Stimulated activated CD8-positive, alpha-beta memory T cell treated with anti-CD3 and anti-CD28 coated beads, Interleukin-2, amount 100 ng/mL, for 48 hours (primary cell): ENCODE measurements around the gene ME1.
"Not testable (repeated sequence)": the region's sequence is repeated elsewhere in the genome, so short reads cannot be mapped to it uniquely, and the experiment has no call there.

Experiments used
- DNase-seq, 2 donors: peaks; one replicate each; pipeline ENCODE4 v3.0.0-alpha.2; 2020; ENCODE audit warnings: low read depth in 2 of 2

ME1 gene

GRCh38 chr6:83354747-83355146 lies 76.1 kb downstream of the ME1 start:
- no peak for DNase-seq

- no peak for DNase-seq
Measured at GRCh38 chr6:83352424-83353061, 78.3 kb downstream of the ME1 start.

GRCh38 chr6:83343121-83343520 lies 87.7 kb downstream of the ME1 start:
- no peak for DNase-seq

DNA sequence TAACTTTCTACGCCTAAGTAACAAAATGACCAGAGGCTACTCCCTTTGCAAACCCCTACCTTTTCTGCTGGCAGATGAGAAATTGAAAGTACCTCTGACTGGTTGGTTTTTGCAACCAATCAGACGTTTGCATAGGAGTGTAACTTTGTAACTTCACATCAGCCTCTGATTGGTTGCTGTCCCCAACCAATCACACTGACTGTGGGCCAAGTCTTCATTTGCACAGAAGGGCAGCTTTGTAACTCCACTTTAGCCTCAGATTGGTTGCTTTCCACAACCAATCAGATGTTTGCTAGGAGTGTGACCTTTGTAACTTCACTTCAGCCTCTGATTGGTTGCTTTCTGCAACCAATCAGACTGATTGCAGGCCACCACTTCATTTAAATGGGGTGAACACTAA lies 89.1 kb downstream of the ME1 start:
- DNase-seq, result no peak

DNA sequence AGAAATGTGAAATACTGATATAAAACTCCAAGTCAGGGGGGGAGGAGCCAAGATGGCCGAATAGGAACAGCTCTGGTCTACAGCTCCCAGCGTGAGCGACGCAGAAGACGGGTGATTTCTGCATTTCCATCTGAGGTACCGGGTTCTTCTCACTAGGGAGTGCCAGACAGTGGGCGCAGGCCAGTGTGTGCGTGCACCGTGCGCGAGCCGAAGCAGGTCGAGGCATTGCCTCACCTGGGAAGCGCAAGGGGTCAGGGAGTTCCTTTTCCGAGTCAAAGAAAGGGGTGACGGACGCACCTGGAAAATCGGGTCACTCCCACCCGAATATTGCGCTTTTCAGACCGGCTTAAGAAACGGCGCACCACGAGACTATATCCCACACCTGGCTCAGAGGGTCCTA lies 96.9 kb downstream of the ME1 start:
- DNase-seq, result not testable (repeated sequence)

GRCh38 chr6:83333500-83333899 lies 97.4 kb downstream of the ME1 start:
- DNase-seq, result no peak

DNA sequence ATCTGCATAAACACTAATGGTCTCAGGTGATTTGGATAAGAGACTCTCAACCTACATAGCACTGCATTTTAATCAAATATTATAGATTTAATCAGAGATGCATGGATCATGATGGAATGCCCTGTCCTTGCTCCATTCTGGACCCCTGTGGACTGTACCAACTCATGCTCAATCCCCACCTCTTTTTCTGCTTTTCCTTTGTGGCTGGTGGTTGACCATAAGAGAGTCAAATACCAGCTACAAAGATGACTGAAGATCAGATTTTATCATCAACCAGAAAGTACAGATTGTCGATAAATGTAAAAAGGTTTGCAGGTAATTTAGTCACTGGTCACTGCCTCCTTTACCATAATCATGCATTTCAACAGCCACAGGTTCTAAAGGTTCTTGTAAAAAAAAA lies 116.2 kb downstream of the ME1 start:
- DNase-seq, result no peak

GRCh38 chr6:83313882-83314281 lies 117.0 kb downstream of the ME1 start:
- no peak for DNase-seq

DNA sequence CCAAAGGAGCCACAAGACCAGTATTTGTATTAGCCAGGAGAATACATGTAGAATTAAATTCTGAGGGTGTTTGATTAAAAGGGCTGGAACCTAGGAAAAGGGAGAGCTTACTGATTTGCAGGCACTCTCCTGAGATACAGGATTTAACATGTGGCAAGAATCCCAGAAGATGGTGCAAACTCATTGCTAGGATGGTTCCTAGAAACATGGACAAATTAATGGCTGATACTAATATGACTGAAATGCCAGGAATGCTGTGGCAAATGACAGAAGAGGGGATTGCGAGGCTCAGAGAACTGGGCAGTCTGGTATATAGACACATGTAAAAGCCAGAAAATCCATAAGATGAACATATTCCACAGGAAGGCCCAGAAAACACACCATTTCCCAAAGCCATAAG lies 119.6 kb downstream of the ME1 start:
- DNase-seq, result no peak

GRCh38 chr6:83310046-83310445 lies 120.8 kb downstream of the ME1 start:
- DNase-seq, result no peak

- DNase-seq, result no peak
Measured at GRCh38 chr6:83309344-83309743, 121.5 kb downstream of the ME1 start.

GRCh38 chr6:83308833-83309232 lies 122.0 kb downstream of the ME1 start:
- DNase-seq, result no peak

GRCh38 chr6:83307849-83308248 lies 123.0 kb downstream of the ME1 start:
- DNase-seq, result no peak

DNA sequence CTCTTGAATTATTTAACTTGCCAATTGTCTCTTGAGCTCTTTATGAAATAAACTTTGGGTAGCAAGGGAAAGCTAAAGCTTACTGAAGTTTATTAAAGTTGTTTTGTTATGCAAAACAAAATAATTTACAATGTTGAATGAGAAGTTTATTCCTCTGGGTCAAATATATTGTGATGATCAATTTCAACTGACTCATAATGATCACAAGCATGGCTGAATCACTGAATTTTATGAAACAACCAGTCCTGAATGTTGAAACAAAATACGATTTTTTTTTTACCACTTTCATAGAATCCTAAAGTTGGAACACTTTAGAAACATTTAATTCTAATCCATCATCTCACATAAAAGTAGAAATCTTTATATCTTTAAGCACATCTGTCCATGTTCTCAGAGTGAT lies 127.4 kb downstream of the ME1 start:
- DNase-seq, result no peak

GRCh38 chr6:83294676-83295075 lies 136.2 kb downstream of the ME1 start:
- no peak for DNase-seq

DNA sequence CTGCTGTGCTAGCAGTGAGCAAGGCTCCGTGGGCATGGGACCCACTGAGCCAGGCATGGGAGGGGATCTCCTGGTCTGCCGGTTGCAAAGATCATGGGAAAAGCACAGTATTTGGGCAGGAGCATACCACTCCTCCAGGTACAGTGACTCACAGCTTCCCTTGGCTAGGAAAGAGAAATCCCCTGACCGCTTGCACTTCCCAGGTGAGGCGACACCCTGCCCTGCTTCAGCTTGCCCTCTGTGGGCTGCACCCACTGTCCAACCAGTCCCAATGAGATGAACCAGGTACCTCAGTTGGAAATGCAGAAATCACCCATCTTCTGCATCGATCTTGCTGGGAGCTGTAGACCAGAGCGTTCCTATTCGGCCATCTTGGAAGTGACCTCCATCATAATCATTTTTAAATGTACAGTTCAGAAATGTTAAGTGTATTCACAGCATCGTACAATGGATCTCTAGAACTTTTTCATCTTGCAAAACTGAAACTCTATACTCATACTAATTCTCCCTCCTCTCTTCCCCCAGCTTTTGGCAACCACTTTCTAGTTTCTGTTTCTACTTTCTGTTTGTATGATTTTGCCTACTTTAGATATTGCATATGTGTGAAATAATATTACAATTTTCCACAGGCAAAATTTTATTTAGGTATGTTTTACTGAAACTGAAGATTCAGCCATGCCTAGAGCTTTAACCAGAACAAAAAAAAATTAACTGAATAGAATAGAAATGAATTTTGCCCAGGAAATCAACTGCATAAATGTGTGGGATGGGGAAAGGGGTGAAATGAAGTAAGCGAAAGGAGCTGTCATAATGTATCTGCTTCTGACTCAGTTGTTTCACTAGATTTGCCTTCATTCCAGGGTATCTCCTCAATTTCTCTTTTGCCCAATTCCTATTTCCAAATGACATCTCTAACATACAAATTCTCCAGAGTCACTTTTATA lies 137.7 kb downstream of the ME1 start:
- DNase-seq, result no peak

GRCh38 chr6:83287298-83287697 lies 143.6 kb downstream of the ME1 start:
- DNase-seq, result not testable (repeated sequence)

- DNase-seq, result no peak
Measured at GRCh38 chr6:83285917-83286316, 144.9 kb downstream of the ME1 start.

DNA sequence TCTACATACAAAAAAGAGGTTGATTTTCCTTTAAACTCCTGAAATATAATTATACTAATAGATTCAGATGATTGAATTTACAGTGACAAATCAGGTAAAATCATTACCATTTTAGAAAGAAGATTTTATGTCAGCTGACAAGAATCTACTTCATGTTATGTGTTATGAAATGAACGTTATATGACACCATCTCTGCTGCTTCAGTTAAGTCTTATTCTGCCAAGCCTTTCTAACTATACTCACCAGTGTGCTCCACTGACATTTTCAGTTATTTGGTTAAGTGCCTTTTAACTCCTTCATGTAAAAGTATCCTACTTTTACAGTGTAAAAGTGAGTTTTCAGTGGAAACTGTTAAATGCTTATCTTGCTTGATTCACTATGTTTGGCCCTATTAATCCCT lies 157.3 kb downstream of the ME1 start:
- no peak for DNase-seq

DNA sequence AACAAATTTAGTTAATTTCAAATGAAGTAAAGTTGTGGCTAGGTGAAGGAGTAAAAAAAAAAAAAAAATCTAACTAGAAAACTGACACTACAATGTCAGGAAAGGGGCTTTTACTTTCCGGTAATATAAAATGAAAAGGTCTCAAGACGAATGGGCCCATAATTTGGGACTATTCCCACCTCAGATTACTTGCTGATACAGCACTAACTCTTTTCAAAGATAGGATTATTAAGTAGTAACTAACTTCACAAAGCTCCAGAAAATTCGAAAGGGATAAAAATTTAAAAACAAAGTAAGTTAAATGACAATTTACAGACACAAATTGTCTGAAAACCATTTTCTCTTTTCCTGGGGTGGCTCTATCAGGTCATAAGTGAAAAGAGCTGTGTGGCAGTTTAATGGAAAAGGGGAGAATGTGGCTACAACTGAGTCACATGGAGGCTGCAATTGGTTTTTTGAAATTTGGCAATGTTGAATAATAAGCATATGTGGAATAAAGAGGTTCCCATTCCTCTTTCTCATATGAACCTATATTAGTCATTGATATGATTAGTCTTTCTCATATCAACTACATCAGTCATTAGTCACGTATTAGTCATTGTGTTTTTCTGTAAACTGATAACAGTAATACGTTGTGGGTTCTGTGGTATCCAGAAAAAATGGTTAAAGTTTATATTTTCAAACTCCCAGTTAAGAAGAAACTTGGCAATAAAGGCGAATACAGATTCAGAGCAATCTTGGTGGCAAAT lies 159.7 kb downstream of the ME1 start:
- no peak for DNase-seq

DNA sequence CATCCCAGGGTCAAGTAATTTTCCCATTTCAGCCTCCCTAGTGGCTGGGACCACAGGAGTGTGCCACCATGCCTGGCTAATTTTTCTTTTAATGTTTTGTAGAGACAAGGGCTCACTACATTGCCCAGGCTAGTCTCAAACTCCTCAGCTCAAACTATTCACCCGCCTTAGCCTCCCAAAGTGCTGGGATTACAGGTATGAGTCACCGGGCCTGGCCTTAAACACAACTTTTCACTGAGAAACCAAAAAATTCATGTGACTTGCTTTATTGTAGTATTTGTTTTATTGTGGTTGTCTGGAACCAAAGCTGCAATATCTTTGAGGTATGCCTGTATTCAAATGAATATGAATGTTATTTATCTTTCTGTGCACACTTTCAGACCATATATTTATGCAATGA lies 165.5 kb downstream of the ME1 start:
- no peak for DNase-seq

DNA sequence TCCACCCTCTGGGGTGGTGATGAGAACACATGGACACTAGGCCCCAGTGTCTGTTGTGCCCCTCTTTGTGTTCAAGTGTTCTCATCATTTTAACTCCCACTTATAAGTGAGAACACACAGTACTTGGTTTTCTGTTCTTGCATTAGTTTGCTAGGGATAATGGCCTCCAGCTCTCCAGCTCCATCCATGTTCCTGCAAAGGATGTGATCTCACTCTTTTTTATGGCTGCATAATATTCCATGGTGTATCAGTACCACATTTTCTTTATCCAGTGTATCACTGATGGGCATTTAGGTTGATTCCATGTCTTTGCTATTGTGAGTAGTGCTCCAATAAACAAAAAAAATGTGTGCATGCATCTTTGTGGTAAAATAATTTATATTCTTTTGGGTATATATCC lies 170.3 kb downstream of the ME1 start:
- no peak for DNase-seq

GRCh38 chr6:83258517-83258916 lies 172.3 kb downstream of the ME1 start:
- DNase-seq, result no peak
